ENCODE data around the gene ARHGEF10L.

DNA sequence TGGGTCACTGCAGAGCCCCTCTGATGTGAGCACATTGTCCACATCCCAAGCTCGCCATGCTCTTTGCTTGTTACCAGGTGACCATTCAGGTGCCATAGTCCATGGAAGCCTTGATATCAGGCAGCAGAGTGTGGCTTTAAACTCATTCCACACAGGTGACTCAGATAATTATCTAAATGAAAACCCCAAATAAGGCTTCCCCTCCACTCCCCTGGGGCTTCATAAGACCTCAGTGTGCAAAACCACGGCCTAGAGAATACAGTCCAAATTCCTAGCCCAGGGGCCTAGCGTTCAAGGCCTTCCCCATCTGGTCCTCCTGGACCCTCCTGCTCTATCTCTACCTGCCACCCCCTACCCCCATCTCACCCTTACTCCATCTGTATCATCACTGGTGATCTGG, 97.1 kb downstream of the ARHGEF10L start:
- TF ChIP-seq, protein P1, sequence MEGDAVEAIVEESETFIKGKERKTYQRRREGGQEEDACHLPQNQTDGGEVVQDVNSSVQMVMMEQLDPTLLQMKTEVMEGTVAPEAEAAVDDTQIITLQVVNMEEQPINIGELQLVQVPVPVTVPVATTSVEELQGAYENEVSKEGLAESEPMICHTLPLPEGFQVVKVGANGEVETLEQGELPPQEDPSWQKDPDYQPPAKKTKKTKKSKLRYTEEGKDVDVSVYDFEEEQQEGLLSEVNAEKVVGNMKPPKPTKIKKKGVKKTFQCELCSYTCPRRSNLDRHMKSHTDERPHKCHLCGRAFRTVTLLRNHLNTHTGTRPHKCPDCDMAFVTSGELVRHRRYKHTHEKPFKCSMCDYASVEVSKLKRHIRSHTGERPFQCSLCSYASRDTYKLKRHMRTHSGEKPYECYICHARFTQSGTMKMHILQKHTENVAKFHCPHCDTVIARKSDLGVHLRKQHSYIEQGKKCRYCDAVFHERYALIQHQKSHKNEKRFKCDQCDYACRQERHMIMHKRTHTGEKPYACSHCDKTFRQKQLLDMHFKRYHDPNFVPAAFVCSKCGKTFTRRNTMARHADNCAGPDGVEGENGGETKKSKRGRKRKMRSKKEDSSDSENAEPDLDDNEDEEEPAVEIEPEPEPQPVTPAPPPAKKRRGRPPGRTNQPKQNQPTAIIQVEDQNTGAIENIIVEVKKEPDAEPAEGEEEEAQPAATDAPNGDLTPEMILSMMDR (IDR thresholded peaks at IDR 0.05) = no peak
- no peak for TF ChIP-seq EP300 (IDR thresholded peaks at IDR 0.05)
